GM18505 (cell line): ENCODE data around the gene POFUT1.
"Not testable (repeated sequence)": the region's sequence is repeated elsewhere in the genome, so short reads cannot be mapped to it uniquely, and the experiment has no call there.

ENCODE experiments used
- ATAC-seq: cut with Tn5 transposase; IDR thresholded peaks from one replicate; pipeline ENCODE4 v1.9.1; 2021; ENCODE audit not compliant: unreplicated experiment
- POLR2A ChIP-seq: IDR thresholded peaks from 4 replicates; pipeline ENCODE4 v1.6.1; 2011; ENCODE audit warnings: borderline replicate concordance; ENCODE audit not compliant: insufficient read depth, insufficient read length; ENCODE audit errors: extremely low read depth

POFUT1 gene

DNA sequence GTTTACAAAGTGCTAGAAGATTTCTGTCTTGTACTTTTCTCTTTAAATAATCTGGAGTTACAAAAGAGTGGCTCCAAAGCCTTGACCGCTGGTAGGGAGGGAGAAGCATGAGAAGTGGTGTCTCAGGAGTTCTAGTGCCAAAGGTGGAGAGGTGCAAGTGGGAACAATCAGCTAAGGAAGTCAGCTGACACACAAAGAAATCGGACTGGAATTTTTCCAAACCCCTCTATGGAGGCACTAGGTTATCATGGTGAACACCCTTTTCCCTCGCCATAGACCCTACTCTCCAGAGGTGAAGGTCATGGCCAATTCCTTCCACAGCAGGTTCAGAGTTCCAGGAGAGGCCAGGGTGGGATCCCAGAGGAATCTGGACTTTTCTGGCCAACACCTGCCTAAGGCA, 15.0 kb upstream of the POFUT1 start:
- TF ChIP-seq POLR2A, result no peak
- ATAC-seq, result no peak

DNA sequence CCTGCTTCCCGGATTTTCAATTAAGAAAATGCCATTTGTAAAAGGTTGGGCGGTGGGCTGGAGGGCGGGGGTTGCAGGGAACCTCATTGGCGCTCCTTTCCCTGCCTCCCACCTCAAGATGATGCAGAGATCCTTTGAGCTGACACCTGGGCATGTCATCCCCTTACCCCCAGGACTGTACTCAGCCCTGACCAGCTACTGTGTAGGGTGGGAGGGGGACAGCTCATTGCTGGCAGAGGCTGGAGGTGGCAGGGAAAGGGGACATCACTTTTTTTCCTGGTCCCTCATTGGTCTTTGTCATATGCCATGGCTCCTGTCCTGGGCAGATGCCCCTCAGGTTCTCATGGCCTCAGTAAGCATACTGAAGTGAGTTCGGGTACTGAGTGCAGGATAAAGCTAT, 14.3 kb upstream of the POFUT1 start:
- not testable (repeated sequence) for ATAC-seq

DNA sequence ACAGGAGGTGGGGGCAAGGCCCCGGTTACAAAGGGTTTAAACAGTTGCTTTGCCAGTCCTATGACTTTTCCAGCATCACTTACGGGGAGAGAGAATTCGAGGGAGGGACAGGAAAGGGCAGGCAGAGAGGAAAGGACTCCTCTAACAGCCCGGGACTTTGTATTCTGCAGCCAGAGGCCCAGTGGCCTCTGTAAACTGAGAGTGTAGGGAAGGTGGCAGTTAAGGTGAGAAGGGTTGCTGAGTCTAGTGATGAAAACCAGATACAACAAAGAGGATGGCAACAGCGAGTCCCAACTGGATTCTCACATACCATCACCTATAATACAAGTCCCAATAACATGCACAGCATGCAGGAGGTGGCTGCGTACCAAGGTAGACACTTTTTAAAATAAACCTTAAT, 13.7 kb upstream of the POFUT1 start:
- ATAC-seq, result no peak
- TF ChIP-seq POLR2A, result no peak

DNA sequence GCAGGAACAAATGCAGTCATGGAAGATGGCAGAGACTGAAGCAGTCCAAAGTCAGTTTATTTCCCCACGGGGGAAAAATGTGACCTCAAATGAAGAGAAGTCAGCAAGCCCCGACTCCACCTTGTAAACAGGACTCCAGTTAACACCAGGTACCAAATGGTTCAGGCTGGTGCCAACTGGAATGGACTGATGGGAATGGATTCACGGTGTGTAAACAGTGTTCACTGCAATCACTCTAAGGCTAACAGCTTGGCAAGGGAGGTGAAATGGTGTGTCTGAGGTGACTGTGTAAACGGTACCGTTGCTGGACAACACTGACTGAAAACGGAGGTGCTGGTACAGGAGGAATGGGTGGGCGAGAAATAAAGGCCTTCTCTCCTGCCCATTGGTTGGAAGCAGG, 12.1 kb upstream of the POFUT1 start:
- ATAC-seq, result no peak
- no peak for TF ChIP-seq POLR2A

DNA sequence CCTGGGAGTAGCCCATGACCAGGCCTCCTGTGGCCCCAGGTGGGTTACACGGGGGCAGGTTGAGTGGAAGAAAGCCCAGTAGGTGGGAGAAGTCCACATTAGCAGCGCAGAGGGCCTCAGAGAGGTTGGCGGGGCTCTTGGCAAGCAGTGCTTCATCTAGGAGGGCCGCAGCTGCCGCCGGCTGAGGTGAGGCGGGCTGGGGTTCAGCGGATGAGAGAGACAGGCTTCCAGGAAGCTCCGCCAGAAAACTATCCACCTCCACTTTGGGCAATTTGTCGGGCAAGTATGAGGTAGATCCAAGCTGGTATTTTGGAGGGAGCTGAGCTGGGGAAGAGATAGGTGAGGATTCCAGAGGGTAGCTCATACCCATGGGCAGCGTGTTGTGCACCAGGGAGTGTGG, 11.1 kb upstream of the POFUT1 start:
- not testable (repeated sequence) for ATAC-seq

DNA sequence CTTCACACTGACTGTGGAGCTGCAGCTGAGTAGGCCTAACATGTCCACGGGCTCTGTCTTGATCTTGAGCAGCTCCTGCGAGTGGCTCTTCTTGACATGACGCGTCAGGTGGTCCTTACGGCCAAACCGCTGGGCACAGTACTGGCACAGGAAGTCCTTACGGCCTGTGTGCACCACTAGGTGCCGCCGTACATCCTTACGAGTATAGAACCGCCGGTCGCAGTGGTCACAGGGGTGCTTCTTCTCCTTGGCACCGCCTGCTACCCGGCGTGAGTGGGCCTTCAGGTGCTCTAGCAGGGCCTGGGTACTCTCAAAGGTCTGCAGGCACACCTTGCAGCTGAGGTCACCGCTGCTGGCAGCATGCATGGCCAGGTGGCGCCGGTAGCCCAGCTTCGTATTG, 10.5 kb upstream of the POFUT1 start:
- ATAC-seq, result not testable (repeated sequence)

DNA sequence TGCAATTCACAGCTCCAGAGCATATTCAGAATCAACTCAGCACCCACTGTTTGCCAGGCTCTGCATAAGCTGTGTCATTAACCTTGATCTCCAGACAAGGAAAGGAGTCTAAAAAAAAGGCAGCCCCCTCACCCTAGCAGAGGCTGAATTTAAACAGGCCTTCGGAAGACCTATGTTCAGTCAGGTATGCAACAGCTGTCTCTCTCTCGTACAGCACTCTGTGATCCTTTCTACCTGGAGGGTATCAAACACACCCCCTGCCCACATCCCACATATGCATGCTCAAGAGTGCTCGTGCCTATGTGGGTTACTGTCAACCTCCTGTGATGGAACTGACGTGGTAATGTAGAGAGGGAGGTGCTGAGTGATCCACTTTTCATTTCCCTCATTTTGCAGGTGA, 8.7 kb upstream of the POFUT1 start:
- ATAC-seq, result no peak
- no peak for TF ChIP-seq POLR2A

DNA sequence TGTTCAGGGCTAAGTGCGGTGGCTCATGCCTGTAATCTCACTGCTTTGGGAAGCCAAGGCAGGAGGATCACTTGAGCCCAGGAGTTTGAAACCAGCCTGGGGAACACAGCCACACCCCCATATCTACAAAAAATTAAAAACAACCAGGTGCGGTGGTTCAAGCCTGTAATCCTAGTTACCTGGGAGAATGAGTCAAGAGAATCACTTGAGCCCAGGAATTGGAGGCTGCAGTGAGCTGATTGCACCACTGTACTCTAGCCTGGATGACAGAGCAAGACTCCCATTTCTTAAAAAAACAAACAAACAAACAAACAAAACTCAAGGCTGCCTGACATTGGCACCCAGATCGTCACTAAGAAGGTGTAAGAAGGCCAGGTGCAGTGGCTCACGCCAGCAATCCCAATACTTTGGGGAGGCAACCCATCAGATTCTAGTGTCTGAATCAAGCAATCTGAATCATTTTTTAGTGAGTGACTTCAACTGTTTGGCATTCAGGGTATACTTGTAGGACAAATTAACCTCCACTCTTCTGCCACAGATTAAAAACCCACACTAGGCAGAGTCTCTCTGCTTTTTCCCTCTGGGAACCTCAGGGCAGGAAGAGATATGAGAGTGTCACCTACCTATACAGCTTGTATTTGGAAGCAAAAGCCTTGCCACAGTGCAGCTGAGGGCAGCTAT, 6.2 kb upstream of the POFUT1 start:
- TF ChIP-seq POLR2A, result no peak

DNA sequence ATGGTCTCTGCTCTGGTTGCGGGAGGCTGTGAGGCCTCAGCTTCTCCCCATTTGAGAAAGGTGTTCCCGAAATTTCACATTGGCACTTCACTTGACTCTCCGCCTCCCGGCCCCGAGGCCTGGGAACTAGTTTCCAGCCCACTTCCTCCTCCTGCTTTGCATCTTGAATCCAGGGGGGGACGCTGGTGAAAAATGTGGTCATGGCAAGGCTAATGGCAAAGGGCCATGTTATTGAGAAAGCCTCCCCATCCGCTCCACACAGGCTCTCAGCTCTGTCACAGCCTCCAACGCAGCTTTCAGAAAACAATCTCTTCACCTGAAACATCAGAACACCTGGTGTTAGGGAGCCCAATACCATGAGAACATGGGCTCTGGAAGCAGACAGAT, 5.7 kb upstream of the POFUT1 start:
- no peak for TF ChIP-seq POLR2A
- ATAC-seq, result no peak

More for the DNA sequence above, 6.2 kb upstream of the POFUT1 start:
- no peak for ATAC-seq

DNA sequence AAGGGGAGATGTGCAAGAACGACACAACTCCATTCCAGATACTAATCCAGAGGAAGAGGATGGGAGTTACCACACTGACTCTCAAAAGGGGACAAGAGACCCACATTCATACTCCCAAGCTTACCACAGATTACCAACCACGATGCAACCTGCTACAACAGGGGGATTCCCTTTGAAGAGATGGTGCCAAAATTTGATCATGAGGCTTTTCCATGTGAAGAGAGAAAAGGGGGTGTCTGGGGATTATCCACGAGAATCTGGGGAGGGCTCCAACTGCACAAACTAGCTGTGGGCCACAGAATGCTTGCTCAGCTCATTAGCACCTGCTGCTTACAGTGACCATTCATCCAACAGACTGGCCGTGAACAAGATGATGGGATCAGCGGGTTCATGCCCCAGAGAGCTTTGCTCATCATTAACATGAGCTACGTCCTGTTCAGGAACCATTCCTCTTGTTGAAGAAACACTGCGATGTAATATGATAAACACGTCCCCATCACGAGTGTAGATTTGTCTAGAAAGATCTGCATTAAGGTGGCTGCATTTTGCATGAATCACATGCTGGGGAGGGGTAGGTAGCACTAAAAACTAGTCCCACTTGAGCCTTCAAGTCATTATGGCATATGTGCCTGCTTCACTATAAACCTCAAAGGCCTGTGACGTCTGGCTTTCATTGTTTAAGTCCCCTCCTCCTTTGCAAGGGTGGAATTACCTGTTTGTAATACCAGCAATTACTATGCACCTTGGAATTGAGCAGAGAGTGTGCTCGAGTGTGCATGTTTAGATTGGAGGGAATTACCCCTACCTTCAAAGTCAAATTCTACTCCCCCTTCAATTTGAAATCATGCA, 4.1 kb upstream of the POFUT1 start:
- no peak for ATAC-seq
- no peak for TF ChIP-seq POLR2A

DNA sequence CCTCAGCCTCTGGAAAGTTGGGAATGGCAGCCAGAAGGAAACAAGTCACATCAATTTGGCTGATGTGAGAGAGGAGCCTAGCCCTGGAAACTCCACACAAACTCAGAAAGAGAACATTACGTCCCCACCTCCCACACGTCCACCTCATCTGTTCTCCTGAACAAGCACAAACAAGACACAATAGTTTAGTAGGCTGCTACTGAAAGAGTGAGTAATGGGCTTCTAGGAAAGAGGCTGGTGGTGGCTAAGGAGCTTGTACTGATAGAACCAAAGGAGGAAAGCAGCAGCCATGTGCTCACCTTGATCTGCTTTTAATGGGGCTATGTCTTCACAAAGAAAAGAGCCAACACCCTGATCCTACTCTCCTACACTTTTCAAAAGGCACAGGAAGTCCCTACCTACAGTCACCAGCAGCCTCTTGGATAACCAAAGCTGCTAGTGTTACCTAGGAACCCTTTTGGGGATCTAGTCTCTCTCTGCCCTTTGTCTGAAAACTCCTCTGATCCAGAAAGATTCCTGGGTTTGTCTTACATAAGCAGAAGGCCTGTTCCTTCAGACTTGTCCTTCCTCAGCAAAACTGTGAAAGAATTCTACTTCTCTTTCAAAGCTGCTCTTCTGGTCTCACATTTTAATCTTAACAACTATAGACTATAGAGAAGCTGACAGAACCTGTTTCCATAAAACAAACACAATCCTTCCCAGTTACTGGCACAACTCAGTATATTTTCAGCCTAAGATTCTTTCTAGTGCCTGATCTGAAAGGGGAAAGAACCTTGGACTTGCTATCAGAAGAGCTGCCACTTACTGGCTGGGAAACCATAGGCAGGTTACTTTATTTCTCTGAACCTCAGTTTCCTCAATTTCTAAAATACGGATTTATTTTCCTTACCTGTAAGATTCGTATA, 3.2 kb upstream of the POFUT1 start:
- no peak for ATAC-seq
- TF ChIP-seq POLR2A, result no peak

DNA sequence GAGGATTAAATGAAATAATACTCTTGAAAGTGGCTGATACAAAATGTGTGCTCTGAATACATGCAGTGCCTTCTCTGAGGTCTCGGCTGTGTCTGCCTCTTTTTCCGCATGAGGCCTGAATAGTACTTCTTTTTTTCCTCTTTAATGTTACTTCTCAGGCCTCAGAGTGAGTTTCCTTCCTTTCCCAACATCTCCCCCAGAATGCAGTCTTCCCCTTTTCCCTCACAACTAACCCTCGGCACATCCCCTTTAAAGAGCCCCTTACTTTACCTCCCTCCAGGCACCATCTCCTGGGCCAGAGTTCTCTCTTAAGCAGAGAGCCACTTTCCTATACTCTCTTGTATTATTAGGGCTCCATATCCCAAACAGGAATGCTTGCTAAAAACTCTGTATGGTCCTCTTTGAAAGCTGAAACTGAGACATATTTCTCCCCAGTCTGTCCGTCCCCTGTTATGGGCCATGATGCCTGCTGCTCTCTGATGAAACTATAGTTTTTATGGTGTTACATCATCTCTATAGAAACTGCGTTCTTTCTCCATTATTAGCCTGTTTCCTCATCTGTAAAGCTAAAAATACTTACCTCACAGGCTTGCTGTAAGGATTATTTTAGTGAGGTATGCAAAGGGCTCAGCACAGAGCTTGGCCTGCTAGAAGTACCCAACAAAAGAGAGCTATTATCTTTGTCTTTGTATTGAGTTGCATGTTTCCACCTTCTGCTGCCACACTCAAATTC, 2.4 kb upstream of the POFUT1 start:
- no peak for TF ChIP-seq POLR2A
- ATAC-seq, result no peak
